NT2/D1 (cell line): ENCODE data around the gene VAV1.
"Not testable (repeated sequence)": the region's sequence is repeated elsewhere in the genome, so short reads cannot be mapped to it uniquely, and the experiment has no call there.

ENCODE experiments used
- DNase-seq: peaks from one replicate; pipeline ENCODE4 v3.0.0-alpha.2; 2011; ENCODE audit warnings: low read depth, low spot score
- H3K27me3 ChIP-seq: 2 replicates; pipeline ENCODE4 v1.6.0; 2011; ENCODE audit warnings: mild to moderate bottlenecking; ENCODE audit not compliant: insufficient read length, insufficient read depth
- H3K36me3 ChIP-seq: 2 replicates; pipeline ENCODE4 v1.6.1; 2011; ENCODE audit warnings: mild to moderate bottlenecking, low read length, mixed read lengths; ENCODE audit not compliant: insufficient read depth, insufficient read length
- H3K4me1 ChIP-seq: 2 replicates; pipeline ENCODE4 v1.5.1; 2011; ENCODE audit not compliant: insufficient read depth, insufficient read length
- H3K4me3 ChIP-seq: 2 replicates; pipeline ENCODE4 v1.5.1; 2011; ENCODE audit warnings: low read depth; ENCODE audit not compliant: insufficient read length
- H3K9ac ChIP-seq: 2 replicates; pipeline ENCODE4 v1.6.0; 2011; ENCODE audit warnings: low read depth; ENCODE audit not compliant: insufficient read length
- H3K9me3 ChIP-seq: 2 replicates; pipeline ENCODE4 v1.5.1; 2011; ENCODE audit warnings: mild to moderate bottlenecking, low read length; ENCODE audit not compliant: insufficient read depth
- SUZ12 ChIP-seq: IDR thresholded peaks from 2 replicates; pipeline ENCODE4 v1.6.1; 2011; ENCODE audit not compliant: insufficient read length, insufficient read depth; ENCODE audit errors: extremely low read depth
- YY1 ChIP-seq: IDR thresholded peaks from 2 replicates; pipeline ENCODE4 v1.6.1; 2011; ENCODE audit not compliant: insufficient read length, insufficient read depth
- ZNF274 ChIP-seq: IDR thresholded peaks from 2 replicates; pipeline ENCODE4 v1.6.1; 2011; ENCODE audit warnings: mild to moderate bottlenecking, low read depth, low read length

VAV1 gene

DNA sequence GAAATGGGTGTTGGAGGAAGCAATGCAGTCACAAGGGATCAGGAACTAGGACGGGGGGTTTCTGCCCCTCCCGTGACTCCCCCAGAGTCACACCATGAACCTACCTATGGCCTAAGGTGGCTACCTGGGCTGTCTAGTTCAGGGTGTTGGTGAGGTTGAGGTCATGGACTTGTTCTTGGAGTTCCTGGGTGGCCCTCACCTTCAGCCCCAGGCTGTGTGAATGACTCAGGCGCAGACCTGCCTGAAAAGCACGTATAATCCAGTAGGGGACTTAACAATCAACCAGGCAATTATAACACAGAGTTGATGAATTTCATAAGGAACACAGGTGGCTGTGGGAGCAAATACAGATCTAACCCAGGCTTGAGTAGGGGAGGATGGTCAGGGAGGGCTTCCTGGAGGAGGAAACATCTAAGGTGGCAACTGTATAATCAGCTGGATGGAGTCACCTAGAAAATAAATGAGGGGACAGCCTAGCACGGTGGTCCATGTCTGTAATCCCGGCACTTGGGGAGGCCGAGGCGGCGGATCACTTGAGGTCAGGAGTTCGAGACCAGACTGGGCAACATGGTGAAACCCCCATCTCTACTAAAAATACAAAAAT is 89.3 kb downstream of the VAV1 start:
- no peak for DNase-seq

DNA sequence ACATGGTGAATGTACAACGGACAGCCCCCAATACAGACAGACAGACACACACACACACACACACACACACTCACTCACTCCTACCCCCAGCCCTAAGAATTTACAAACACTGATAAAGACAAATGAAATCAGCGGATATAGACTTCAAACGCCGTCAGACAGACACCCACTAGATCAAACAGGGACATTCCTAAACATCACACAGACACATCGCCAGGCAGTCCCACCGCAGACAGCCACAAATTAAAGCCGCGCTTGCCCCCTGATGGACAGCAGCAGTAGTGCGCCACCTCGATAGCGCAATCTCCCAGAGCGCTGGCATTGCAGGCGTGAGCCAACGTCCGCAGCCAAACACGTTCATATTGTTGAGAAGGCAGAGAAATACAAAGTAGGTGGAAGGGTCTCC is 90.2 kb downstream of the VAV1 start:
- no peaks in the 10 kb centered on the region for H3K9me3 ChIP-seq
- DNase-seq, result peak; percentile 40
- no peaks in the 10 kb centered on the region for H3K27me3 ChIP-seq
- TF ChIP-seq YY1 (no peak), ZNF274 (no peak), SUZ12 (no peak)
- no peaks in the 10 kb centered on the region for H3K4me1 ChIP-seq
- no peak overlapping the region for H3K4me3 ChIP-seq
- peak overlapping the region; percentile 10 for H3K9ac ChIP-seq
- no peaks in the 10 kb centered on the region for H3K36me3 ChIP-seq

More for the DNA sequence above, 89.3 kb downstream of the VAV1 start:
- Histone ChIP-seq H3K9ac (no peak overlapping the region), H3K27me3 (no peaks in the 10 kb centered on the region), H3K4me1 (no peaks in the 10 kb centered on the region), H3K36me3 (no peaks in the 10 kb centered on the region), H3K4me3 (no peak overlapping the region), H3K9me3 (no peaks in the 10 kb centered on the region)
- TF ChIP-seq SUZ12 (no peak), YY1 (no peak), ZNF274 (no peak)

DNA sequence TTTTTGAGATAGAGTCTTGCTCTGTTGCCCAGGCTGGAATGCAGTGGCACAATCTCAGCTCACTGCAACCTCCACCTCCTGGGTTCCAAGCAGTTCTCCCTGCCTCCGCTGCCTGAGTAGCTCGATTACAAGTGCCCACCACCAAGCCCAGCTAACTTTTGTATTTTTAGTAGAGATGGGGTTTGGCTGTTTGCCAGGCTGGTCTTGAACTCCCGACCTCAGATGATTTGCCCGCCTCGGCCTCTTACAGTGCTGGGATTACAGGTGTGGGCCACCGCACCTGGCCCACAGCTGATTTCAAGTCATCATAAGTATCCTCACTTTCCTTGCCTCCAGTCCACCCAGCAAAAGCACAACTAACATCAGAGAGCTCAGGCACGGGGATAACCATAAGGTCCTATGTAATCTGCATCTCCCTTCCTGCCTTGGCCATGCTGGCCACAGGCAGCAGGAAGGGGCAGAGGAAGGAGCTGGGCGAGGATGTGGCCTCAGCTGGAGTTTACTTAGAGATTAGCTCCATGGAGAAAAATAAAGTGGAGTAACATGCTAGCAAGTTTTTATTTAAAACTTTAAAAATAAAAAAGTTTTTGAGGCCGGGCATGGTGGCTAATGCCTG is 91.9 kb downstream of the VAV1 start:
- Histone ChIP-seq H3K27me3 (no peaks in the 10 kb centered on the region), H3K9ac (no peak overlapping the region), H3K36me3 (no peaks in the 10 kb centered on the region), H3K9me3 (no peaks in the 10 kb centered on the region), H3K4me3 (no peak overlapping the region), H3K4me1 (no peaks in the 10 kb centered on the region)
- TF ChIP-seq YY1 (no peak), SUZ12 (no peak), ZNF274 (no peak)
- no peak for DNase-seq

DNA sequence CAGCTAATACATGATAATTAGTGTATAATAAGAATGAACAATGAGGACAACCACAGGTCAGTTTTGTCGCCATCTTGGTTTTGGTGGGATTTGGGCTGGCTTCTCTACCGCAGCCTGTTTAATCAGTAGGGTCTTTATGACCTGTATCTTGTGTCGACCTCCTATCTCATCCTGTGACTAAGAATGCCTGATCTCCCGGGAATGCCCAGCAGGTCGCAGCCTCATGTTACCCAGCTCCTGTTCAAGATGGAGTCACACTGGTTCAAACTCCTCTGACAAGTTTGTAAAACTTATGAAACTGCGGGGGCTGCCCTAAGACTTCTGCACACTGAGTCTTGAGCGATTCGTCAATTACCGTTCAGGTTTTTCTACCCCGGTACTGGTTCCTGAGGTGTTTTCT is 93.3 kb downstream of the VAV1 start:
- Histone ChIP-seq H3K9me3 (no peaks in the 10 kb centered on the region), H3K4me1 (no peaks in the 10 kb centered on the region), H3K4me3 (no peak overlapping the region), H3K9ac (no peak overlapping the region), H3K27me3 (no peaks in the 10 kb centered on the region), H3K36me3 (no peaks in the 10 kb centered on the region)
- no peak for TF ChIP-seq SUZ12
- DNase-seq, result no peak

DNA sequence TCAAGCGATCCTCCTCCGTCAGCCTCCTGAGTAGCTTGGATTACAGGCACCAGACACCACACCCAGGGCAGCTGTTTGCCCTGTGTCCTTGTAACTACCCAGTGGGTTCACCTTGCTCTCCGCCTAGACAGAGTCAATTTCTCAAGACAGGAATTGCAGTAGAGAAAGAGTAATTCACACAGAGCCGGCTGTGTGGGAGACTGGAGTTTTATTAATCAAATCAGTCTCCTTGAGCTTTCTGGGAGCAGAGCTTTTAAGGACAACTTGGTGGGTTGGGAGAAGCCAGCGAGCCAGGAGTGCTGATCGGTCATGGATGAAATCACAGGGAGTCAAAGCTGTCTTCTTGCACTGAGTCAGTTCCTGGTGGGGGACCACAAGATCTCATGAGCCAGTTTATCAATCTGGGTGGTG is 94.2 kb downstream of the VAV1 start:
- DNase-seq, result no peak
- no peak for TF ChIP-seq ZNF274
- TF ChIP-seq SUZ12, result no peak
- no peak for TF ChIP-seq YY1
- no peaks in the 10 kb centered on the region for H3K27me3 ChIP-seq

DNA sequence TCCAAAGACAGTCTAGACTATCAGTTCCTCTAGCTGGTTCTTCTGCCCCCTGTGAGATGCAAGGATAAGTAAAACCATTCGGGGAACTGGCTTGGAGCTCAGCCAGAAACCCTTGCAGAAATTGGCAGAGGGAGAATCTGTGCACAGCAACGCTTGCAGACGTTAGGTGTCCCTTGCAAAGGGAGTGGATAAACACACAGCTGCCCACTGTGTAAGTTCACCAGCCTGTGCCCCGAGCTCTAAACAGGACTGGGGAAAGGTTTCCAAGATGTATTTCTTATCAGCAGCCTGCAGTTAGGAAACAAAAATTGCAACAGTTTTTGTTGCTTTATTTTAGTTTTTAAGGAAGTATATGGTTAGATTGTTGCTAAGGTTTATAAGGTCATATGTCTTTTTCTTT is 95.8 kb downstream of the VAV1 start:
- Histone ChIP-seq H3K9ac (no peak overlapping the region), H3K4me1 (no peaks in the 10 kb centered on the region), H3K9me3 (0 out of 2 replicates have a peak, but pooled peaks cover 1% of the 10 kb centered on the region), H3K36me3 (no peaks in the 10 kb centered on the region), H3K27me3 (no peaks in the 10 kb centered on the region), H3K4me3 (no peak overlapping the region)
- no peak for TF ChIP-seq ZNF274
- TF ChIP-seq YY1, result no peak
- no peak for TF ChIP-seq SUZ12
- no peak for DNase-seq

More for the DNA sequence above, 94.2 kb downstream of the VAV1 start:
- H3K36me3 ChIP-seq, result no peaks in the 10 kb centered on the region
- H3K9me3 ChIP-seq, result no peaks in the 10 kb centered on the region
- no peak overlapping the region for H3K4me3 ChIP-seq
- no peak overlapping the region for H3K9ac ChIP-seq
- no peaks in the 10 kb centered on the region for H3K4me1 ChIP-seq

DNA sequence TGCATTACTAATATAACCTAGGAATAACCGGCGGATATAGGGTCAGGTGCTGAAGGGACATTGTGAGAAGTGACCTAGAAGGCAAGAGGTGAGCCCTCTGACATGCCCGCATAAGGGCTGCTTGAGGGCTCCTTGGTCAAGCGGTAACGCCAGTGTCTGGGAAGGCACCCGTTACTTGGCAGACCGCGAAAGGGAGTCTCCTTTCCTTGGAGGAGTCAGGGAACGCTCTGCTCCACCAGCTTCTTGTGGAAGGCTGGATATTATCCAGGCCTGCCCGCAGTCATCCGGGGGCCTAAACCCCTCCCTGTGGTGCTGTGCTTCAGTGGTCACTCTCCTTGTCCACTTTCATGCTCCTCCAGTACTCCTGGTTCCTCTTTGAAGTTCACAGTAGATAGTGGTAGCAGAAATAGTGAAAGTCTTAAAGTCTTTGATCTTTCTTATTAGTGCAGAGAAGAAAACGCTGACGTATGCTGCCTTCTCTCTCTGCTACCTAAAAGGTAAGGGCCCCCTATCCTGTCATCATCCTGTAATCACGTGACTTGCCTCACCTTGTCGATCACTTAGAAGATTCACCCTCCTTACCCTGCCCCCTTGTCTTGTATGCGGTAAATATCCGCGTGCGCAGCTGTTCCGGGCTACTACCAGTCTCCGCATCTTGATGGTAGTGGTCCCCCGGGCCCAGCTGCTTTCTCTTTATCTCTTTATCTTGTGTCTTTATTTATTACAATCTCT is 96.8 kb downstream of the VAV1 start:
- not testable (repeated sequence) for H3K9ac ChIP-seq, H3K4me3 ChIP-seq, H3K27me3 ChIP-seq, DNase-seq, H3K4me1 ChIP-seq, H3K36me3 ChIP-seq
- H3K9me3 ChIP-seq, result peaks cover 11% of the 10 kb centered on the region; the same call in 1 of the 2 replicates
